ENCODE results near the gene SEL1L.
A peak's percentile ranks its signal among the peaks of the same experiment; 100 is the strongest.
"Not testable (repeated sequence)": the region's sequence is repeated elsewhere in the genome, so short reads cannot be mapped to it uniquely, and the experiment has no call there.

SEL1L gene

DNA sequence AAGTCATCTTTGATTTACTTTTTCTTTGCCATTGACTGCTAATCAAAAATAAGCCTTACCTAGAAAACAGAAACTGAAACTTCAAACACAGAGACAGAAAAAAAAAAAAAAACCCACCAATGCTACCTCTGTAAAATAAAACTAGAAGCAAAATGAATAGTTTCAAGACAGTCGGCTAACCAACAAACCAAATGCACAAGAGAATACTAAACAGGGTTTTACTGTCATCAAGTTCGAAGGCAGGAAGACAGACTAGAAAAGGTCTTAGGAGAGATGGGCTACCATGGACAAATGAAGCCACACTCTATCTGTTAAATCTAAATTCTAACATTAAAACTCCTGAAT is 59.5 kb downstream of the SEL1L start:
- no peak for DNase-seq (ENCODE audit: low spot score)

DNA sequence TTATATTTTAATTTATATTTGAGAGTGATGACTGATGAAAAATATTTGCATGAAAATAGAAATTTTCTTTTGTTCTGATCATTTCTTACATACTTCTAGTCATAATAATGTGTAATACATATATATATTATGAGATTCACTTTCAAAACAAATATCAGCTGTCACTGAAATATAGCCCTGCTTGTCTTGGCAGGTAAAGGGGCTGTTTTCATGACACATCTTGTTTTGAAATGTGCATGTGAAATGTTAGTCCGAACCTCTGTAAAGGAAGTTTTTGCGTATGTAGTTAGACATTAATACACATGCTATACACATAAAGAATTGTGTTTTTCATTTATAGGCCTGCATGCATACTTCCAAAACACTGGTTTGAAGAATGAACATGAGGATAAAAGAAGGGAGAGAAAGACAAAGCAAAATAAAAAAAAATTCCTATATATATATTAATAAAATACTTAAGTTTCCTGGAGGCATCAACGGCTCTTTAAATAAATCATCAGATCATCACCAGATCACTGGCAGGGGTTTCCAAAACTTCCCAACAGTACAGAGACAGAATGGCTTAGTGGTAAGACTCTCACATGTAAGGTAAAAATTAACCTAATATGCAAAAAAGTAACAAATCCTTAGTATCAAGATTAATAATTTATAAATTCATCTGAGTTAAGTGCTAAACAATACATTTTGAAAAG is 60.1 kb downstream of the SEL1L start:
- no peak for DNase-seq (ENCODE audit: low spot score)

DNA sequence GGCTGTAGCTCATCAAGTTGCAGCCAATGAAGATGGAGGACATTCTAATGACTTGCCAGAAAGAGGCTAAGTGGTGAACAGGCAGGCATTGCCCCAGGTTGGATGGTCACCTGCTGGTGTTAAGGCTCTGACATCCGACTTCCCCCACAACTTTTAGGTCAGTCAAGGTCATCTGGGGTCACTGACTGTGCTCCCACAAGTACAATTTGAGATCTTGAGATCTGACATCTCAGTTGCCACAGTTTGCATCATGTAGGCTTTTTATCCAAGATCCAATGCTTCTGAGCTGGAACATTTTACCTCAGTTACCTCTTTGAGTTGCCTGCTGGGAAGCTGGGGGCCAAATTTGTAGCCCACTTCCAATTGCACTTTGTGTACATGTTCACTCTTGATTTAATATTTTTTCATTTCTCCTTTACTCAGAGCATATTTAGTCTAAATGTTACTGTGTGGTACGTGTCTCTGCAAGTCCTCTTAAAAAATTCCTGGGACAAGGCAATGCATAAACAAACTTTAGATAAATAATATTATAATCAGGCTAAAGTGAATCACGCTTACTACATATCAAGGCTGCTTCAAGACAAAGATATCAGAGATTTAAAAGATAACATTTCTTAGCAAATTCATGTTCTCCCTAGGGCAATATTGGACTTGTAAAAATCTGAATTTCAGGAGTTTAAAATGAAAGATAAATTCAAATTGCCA is 61.4 kb downstream of the SEL1L start:
- no peak for DNase-seq (ENCODE audit: low spot score)

DNA sequence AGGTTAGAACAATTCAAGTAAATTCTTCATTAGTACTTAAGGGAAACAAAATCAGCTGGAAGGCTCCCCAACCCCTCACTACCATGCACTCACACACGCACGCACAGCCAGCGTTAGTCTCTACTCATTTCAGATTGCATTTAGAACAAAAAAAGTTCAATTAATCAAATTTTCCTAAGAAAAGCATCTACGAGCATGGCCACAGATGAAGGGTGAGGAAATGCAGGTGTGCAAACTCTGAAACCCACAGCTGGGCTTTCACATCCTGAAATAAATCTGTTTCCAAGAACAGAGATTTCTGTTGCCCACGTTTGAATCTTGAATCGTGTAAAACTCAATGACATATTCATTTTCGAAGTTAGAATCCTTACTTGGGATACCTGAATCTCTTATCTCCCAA is 62.6 kb downstream of the SEL1L start:
- no peak for DNase-seq (ENCODE audit: low spot score)

DNA sequence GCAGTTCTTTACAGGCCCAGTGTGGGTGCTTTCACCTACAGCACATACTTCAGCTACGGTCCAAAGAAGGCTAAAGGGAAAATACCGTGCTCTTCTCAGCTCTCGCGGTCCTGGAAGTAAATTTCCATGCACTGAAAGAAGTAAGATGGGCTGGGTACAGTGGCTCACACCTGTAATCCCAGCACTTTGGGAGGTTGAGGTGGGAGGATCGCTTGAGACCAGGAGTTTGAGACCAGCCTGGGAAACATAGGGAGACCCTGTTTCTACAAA is 63.2 kb downstream of the SEL1L start:
- not testable (repeated sequence) for DNase-seq (ENCODE audit: low spot score)

DNA sequence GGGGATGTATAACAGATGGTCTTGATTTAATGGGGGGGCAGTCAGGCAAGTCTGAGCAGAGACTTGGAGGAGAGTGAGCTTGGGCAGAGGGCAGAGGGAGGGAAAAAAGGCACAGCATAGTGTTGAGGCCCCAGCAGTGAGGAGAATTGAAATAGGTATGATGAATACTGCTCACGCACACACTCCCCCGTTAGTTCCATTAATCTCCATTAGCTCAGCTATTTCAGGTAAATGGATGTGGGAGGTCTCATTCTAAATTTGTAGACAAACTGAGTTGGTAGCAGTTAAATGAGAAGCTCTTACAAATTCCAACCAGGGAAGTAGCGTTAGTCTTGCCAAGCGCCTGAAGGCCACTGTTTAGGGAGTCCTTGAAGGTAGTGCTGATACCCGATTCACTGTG is 66.8 kb downstream of the SEL1L start:
- peak; percentile 76 for DNase-seq (ENCODE audit: low spot score)

DNA sequence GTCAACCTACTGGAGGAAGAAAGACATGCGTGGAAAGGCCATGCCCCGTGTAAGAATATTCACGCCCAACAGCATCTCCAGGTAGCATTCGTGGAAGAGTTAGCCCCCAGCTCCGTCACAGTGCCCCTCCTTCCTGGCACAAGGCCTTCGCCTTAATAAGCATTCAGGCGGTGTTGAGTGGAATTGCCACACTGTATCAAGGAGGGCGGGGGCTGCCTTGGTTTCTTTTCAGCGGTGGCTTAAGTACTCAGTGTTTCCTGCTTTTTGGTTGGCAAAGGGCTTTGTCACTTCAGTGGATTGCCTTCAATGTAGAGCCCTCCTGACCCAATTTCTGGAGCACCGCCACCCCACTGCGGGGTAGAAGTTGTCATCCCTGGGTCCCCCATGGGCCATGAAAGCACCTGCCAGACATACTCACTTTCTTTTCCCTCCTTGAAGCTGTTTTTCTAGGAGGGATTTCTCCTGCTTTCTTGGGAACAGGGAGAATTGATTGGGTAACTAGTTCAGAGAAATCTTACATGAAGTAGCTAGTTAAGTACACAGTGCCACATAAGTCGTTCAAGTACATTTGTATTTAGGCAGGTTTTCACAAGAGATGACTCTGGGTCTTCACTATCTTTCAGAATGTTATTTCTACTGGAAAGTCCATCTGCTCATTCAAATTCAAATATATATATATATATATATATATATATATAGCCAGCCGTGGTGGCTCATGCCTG is 68.0 kb downstream of the SEL1L start:
- DNase-seq (ENCODE audit: low spot score) = no peak

DNA sequence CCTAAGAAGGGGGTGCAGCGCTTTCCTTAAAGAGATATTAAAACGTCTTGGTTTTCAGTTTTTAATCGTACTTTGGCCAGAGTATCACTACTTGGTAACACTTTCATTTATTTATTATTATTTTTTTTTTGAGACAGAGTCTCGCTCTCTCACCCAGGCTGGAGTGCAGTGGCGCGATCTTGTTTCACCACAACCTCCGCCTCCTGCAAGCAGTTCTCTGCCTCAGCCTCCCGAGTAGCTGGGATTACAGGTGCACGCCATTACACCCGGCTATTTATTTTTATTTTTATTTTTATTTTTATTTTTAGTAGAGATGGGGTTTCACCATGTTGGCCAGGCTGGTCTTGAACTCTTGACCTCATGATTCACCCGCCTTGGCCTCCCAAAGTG is 68.7 kb downstream of the SEL1L start:
- DNase-seq (ENCODE audit: low spot score) = not testable (repeated sequence)

DNA sequence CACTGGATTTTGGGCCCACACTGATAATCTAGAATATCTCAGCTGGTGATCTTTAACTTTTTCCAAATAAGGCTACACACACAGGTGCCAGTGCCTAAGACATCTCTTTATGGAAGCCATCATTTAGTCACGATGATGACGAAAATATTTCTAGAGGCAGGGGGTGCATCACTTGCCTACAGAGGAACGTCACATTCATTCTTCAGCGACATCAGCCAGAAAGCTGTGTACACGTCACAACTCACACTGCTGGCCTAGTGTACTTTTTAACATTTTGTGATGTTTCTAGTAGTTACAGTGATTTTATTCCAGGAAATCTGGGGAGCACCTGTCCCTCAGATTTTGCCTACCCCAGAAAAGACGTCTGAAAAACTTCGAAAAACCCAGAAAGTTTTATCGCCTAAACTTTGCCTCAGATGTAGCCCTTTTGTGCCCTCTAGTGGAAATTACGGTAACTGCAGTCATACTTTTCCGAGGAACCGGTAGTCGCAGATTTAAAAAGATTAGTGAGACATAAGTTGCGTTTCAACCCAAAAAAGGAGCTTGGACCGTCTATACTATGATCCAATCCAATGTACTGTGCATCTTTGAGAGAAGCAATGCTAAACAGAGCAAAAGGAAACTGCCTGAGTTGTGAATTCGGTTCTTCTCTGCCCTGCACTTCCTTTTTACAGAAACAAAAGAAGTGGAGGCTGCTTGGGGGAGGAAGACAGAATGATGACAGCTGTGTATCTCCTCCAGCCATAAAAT is 69.2 kb downstream of the SEL1L start:
- peak; percentile 73 for DNase-seq (ENCODE audit: low spot score)

DNA sequence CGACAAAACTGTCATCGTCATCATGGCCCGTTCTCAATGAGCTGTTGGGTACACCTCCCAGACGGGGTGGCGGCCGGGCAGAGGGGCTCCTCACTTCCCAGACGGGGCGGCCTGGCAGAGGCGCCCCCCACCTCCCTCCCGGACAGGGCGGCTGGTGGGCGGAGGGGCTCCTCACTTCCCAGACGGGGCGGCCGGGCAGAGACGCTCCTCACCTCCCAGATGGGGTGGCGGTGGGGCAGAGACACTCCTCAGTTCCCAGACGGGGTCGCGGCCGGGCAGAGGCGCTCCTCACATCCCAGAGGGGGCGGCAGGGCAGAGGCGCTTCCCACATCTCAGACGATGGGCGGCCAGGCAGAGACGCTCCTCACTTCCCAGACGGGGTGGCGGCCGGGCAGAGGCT is 71.3 kb downstream of the SEL1L start:
- not testable (repeated sequence) for DNase-seq (ENCODE audit: low spot score)

DNA sequence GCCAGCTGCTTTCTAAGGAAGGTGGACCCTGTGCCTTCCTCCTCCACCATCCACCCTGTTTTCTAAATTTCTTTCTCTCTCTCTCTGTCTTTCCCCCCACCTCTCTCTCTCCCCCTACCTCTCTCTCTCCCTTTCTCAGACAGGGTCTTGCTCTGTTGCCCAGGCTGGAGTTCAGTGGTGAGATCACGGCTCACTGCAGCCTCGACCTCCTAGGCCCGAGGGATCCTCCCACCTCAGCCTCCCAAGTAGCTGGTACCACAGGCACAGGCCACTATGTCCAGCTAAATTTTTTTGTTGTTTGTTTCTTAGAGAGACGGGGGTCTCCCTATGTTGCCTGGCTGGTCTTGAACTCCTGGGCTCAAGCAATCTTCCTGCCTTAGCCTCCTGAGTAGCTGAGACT is 73.7 kb downstream of the SEL1L start:
- no peak for DNase-seq (ENCODE audit: low spot score)

DNA sequence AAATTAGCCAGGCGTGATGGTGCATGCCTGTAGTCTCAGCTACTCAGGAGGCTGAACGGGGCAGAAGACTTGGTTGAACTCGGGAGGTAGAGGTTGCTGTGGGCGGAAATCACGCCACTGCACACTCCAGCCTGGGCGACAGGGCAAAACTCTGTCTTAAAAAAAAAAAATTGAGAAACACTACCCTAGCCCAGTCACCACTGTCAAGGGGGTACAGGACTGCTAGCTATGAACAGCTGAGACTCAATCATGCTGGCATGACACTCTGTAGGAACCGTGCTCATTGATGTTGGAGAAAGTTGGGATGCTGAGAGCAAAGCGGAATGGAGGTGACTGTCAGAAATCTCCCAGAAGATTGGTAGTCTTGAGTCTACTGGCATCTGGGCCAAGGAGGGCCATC is 75.3 kb downstream of the SEL1L start:
- DNase-seq (ENCODE audit: low spot score) = no peak

DNA sequence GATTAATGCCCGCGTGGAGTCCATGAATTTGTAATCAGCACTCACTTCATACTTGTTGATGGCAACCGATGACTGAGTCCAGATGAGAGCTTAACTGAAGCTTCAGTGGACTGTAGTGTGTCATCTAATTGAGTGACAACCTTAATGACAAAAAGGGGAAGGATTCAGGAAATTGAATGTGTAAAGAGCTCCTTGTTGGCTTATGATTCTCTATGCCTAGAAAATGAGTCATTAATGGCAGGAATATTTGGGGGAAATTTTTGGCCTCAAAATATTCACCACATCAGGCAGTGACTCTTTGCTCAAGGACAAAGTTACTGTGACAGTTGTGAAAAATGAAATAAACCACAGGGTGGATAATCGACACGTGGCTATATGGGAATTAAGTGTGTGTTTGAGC is 78.3 kb downstream of the SEL1L start:
- DNase-seq (ENCODE audit: low spot score) = no peak

DNA sequence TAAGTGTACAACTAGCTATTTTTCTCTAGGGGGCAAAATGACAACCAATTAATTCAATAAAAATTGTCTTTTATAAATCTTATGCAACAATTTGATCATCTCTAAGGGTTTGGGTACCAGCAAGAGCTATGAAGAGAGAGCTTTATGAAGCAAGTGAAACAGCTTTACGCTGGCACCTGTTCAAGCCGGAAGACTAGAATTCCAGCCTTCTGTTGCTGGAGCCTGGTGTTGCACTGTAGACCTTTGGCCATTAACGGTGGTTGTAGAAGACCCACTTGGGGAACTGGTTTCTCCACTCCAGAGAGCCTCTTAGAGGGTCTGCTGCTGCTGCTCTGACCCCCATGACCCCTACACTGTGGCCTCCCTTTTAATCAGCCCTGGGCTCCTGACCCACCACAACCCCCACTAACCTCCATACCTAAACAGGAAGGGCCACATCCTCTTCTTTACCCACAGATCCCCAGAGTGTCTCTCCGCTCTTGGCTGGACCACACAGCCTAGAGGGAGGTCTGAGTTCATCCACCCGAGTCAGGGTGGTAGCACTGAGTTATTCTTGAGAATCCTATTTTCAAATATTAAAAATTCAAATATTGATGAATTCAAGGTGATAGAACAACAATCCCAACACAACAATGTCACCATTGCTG is 79.0 kb downstream of the SEL1L start:
- DNase-seq (ENCODE audit: low spot score) = no peak

DNA sequence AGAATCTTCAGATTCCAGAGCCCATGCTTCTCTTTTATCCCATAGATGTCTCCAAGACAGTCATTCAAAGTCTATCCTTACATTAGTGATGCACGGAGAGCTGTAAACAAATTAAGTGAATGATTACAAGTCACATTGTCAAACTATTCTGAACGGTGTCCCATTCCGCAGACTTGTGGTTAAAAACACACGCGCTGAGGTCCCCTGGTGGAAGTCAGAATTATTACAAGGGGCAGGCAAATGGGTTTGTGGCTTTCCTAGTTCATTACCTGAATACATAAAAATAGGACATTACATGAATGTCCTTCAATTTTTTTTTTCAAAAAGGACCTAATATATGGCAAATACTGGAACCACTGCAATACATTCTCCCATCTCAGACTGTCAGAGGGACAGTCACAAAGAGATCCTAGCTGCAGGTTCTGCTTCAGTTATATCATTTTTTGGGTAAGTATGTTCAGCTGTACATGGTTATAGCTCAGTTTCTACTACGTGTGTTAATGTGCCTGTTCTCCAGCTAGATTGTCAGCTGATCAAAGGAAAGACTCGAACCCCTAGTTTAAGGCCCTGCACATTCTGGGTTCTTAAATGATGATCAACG is 80.4 kb downstream of the SEL1L start:
- peak; percentile 41 for DNase-seq (ENCODE audit: low spot score)

DNA sequence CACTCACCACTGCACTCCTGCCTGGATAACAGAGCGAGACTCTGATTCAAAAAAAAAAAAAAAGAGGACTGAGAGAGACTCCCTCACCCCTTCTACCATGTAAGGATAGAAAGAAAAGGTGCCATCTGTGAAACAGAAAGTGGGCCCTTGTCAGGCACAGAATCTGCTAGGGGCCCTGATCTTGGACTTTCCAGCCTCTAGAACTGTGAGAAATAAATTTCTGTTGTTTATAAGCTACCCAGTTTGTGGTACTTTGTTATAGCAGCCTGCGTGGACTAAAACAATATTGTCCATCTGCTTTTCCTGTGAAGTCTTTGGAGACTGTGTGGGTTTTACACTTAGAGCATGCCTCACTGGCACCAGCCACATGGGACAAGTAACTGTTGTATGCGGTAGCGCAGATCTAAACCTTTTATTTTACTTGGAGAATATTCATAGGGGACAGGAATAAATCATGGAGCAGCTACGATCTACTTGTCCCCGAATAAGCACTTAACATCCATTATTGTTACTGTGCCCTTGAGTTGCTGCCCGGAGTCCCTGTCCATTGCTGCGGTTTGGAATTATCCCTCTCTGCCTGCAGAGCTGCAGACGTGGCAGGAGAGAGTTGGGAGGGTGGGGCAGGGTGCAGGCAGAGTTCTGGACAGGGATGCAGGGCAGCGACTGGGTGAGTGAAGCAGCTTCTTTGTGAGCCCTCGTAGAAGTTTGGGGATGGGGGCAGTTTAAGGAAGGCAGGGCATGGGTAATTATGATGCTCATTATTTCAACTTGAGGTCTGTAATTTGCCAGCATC is 81.1 kb downstream of the SEL1L start:
- DNase-seq (ENCODE audit: low spot score) = no peak

DNA sequence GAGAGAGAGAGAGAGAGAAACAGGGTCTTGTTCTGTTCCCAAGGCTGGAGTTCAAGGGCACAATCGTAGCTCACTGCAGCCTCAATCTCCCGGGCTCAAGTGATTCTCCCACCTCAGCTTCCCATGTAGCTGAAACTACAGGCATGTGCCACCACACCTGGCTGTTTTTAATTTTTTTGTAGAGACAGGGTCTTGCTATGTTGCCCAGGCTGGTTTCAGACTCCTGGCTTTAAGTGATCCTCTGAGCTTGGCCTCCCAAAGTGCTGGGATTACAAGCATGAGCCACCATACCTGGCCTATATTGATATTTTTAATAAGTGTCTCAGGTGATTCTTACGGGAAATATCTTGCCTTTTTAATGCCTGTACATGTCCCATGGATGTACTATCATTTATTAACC is 82.7 kb downstream of the SEL1L start:
- DNase-seq (ENCODE audit: low spot score) = no peak

DNA sequence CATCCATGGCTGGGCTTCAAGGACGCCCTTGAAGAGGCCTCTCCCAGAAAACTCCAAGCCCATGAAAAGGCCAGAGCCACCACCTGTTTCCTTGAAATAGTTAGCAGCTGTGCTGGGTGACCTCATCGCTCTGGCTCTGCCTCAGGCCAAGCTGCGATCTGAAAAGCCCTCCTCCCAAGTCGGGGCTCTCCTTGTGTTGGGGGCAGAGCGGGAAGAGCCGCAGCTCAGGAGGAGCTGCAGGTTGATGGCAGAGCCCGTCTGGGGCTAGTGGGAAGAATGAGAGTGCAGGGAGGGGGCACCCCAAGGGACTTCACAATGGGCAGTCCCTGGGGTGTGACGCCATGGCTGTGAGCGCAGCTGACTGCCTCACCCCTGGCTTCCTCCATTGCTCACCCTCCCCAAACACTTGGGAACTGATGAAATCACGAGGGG is 83.5 kb downstream of the SEL1L start:
- no peak for DNase-seq (ENCODE audit: low spot score)

DNA sequence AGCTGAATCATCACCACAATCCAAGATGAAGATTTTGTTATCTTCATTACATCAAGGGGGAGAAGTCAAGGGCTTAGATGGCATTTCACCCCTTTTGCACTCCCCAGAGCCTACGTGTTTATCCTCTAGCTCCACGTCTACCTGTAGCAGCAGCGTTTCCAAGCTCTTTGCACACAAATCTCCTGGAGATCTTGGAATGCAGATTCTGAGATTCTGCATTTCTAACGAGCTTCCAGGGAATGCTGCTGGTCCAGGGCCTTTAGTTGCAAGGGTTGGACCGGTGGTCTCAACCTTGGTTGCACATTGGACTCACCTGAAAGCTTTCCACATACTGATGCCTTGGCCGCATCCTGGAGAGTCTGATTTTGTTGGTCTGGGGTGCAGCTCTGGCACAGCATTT is 84.1 kb downstream of the SEL1L start:
- DNase-seq (ENCODE audit: low spot score) = no peak

DNA sequence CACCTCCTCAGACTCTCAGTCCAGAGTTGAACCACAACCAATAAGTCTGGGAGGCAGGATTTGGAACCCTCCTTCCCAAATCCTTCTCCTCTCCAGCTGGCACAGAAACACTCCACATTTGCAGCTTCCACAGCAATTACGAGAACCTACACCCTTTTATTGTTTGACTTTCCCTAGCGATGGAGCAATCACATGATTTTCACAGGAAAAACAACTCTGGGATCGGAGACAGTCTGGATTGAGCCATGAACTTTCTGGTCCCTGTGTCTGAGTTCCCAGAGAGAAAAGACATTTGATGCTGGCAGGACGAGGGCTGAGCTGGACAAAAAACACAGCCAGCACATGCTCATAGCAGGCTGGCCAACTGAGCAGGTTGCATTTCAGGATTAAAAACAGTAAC is 84.5 kb downstream of the SEL1L start:
- no peak for DNase-seq (ENCODE audit: low spot score)
